Measurements from ENCODE around the gene AARS1.
"Not testable (repeated sequence)": the region's sequence is repeated elsewhere in the genome, so short reads cannot be mapped to it uniquely, and the experiment has no call there.

- not testable (repeated sequence) for TF ChIP-seq FOXM1 (IDR thresholded peaks at IDR 0.05; ENCODE audit: low read depth, low read length); REST (IDR thresholded peaks at IDR 0.05; ENCODE audit: low read depth, low read length); TAF1 (IDR thresholded peaks at IDR 0.05; ENCODE audit: borderline replicate concordance, low read depth, low read length); EP300 (IDR thresholded peaks at IDR 0.05; ENCODE audit: borderline replicate concordance in 1 of 2, control insufficient read depth in 1 of 2, low read depth in 2 of 2, low read length in 2 of 2); ZBTB40 (IDR thresholded peaks at IDR 0.05; ENCODE audit: borderline replicate concordance); ATF2 (IDR thresholded peaks at IDR 0.05; ENCODE audit: low read length); CEBPB (IDR thresholded peaks at IDR 0.05; ENCODE audit: borderline replicate concordance in 1 of 2, low read depth in 2 of 2, low read length in 2 of 2); RCOR1 (conservative IDR thresholded peaks at IDR 0.05; ENCODE audit: low read depth, low read length); CTCF (IDR thresholded peaks at IDR 0.05 in 2 of 3, conservative IDR thresholded peaks at IDR 0.05 in 1 of 3; ENCODE audit: control insufficient read depth in 2 of 3, extremely low read depth in 1 of 3, insufficient read depth in 1 of 3, low read depth in 3 of 3, low read length in 3 of 3); SUZ12 (IDR thresholded peaks at IDR 0.05; ENCODE audit: unreplicated experiment); SP1 (IDR thresholded peaks at IDR 0.05; ENCODE audit: low read depth, low read length)
These were observed 82.9 kb downstream of the AARS1 start for GRCh38 chr16:70206382-70206781.
